ENCODE data around the gene PDZD2. TPM values are rescaled to one million over a fixed set of nuclear protein-coding genes. Genes with fewer than 3 reads are reported as not detected.
A peak's percentile ranks its signal among the peaks of the same experiment; 100 is the strongest.

Gene PDZD2
- total and polyA plus RNA-seq, 11 donors = 28.3 to 116 (median 80.6) TPM

- TF ChIP-seq CTCF (IDR thresholded peaks at IDR 0.05) (no peak), POLR2A (IDR thresholded peaks at IDR 0.05) (no peak)
- Histone ChIP-seq H3K27me3 (no peaks in the 10 kb centered on the region), H3K36me3 (no peaks in the 10 kb centered on the region), H3K9me3 (peaks cover 0 to 9% (median 1%) of the 10 kb centered on the region in 12 donors), H3K27ac (no peak overlapping the region), H3K4me1 (peaks cover 0 to 55% (median 21%) of the 10 kb centered on the region in 12 donors), H3K4me3 (no peak overlapping the region)
- no peak for ATAC-seq
- no peak for DNase-seq
- intact Hi-C loops (cut with DNase I) = no loop called here
- 89 to 96% (median 94%) methylated on average over 3 of the region's 3 CpGs for WGBS, 4 donors
Measured at GRCh38 chr5:31743678-31744077, 104.7 kb downstream of the PDZD2 start.

- 67 to 79% (median 77%) methylated on average over 3 of the region's 3 CpGs for WGBS, 4 donors
- Histone ChIP-seq H3K27me3 (no peaks in the 10 kb centered on the region), H3K9me3 (no peaks in the 10 kb centered on the region), H3K36me3 (no peaks in the 10 kb centered on the region), H3K4me1 (peaks cover 0 to 48% (median 19%) of the 10 kb centered on the region in 12 donors), H3K27ac (peak overlapping the region in 4 of 12 donors; percentile 1 to 47 (median 25)), H3K4me3 (no peak overlapping the region)
- TF ChIP-seq POLR2A (IDR thresholded peaks at IDR 0.05) (no peak), CTCF (IDR thresholded peaks at IDR 0.05) (no peak)
- no peak for DNase-seq
- intact Hi-C loops (cut with DNase I) = no loop called here
- peak; percentile 63 to 86 (median 79) for ATAC-seq
Measured at GRCh38 chr5:31748458-31749172, 109.7 kb downstream of the PDZD2 start.

GRCh38 chr5:31750215-31750614 lies 111.3 kb downstream of the PDZD2 start:
- Histone ChIP-seq H3K9me3 (no peaks in the 10 kb centered on the region), H3K27me3 (no peaks in the 10 kb centered on the region), H3K27ac (no peak overlapping the region), H3K4me1 (peaks cover 0 to 51% (median 19%) of the 10 kb centered on the region in 12 donors), H3K36me3 (no peaks in the 10 kb centered on the region), H3K4me3 (no peak overlapping the region)
- no peak for TF ChIP-seq POLR2A (IDR thresholded peaks at IDR 0.05)
- no peak for TF ChIP-seq CTCF (IDR thresholded peaks at IDR 0.05)
- DNase-seq (no peak), ATAC-seq (no peak)
- intact Hi-C loops (cut with DNase I) = no loop called here
- 80 to 86% (median 82%) methylated on average over 12 of the region's 12 CpGs for WGBS, 4 donors

GRCh38 chr5:31751610-31752009 lies 112.7 kb downstream of the PDZD2 start:
- no peak for ATAC-seq
- DNase-seq = no peak
- WGBS, 4 donors = 46 to 78% (median 58%) methylated on average over 3 of the region's 3 CpGs
- Histone ChIP-seq H3K27ac (no peak overlapping the region), H3K9me3 (no peaks in the 10 kb centered on the region), H3K4me3 (no peak overlapping the region), H3K36me3 (no peaks in the 10 kb centered on the region), H3K27me3 (no peaks in the 10 kb centered on the region), H3K4me1 (peaks cover 0 to 37% (median 10%) of the 10 kb centered on the region in 12 donors)
- intact Hi-C loops (cut with DNase I) = no loop called here
- TF ChIP-seq CTCF (IDR thresholded peaks at IDR 0.05) = no peak
- no peak for TF ChIP-seq POLR2A (IDR thresholded peaks at IDR 0.05)

All from heart left ventricle (tissue), 16 donors.